AG04450 (cell line): ENCODE results near the gene C3orf80. TPM values are rescaled to one million over a fixed set of nuclear protein-coding genes. Genes with fewer than 3 reads are reported as not detected.

ENCODE experiments used
- CTCF ChIA-PET: fragments of 300-600, 350-600 bp; formaldehyde crosslinking; extraction: SDS; loops from one replicate; lab custom pipeline; 2022; ENCODE audit warnings: antibody characterized with exemption, inconsistent platforms; lab: Charles Lee
- POLR2A ChIA-PET: fragments of 350-600 bp; formaldehyde crosslinking; extraction: SDS; loops from one replicate; lab custom pipeline; 2021; ENCODE audit warnings: antibody characterized with exemption, inconsistent platforms; lab: Yijun Ruan, JAX
- DNase-seq: peaks from one replicate; pipeline ENCODE4 v3.0.0-alpha.2; 2011; ENCODE audit warnings: low read depth, low spot score
- H3K27ac ChIP-seq: one replicate; pipeline ENCODE4 v1.5.1; 2012; ENCODE audit warnings: low read depth, low read length, control low read depth
- H3K27me3 ChIP-seq: one replicate; pipeline ENCODE4 v1.6.0; 2012; ENCODE audit warnings: low read length; ENCODE audit not compliant: control insufficient read depth, insufficient read depth
- H3K4me3 ChIP-seq: 2 replicates; pipeline ENCODE4 v1.5.1; 2011; ENCODE audit warnings: mild to moderate bottlenecking, low read depth, low read length, control low read depth
- H3K9me3 ChIP-seq: 2 replicates; pipeline ENCODE4 v1.5.1; 2012; ENCODE audit warnings: low read length; ENCODE audit not compliant: control insufficient read depth, insufficient read depth
- CTCF ChIP-seq: IDR thresholded peaks from 2 replicates; pipeline ENCODE4 v1.5.1; 2011; ENCODE audit warnings: low read depth, low read length, control low read depth, inconsistent platforms
- polyA plus RNA-seq: library from polyadenylated mRNA; depleted of rRNA; stranded (reverse); fragments of >200 nt; gene quantifications from 2 replicates; pipeline ENCODE4 v1.2.3, GENCODE V29; 2011

Gene C3orf80
- polyA plus RNA-seq, 1 experiment: not detected

- DNase-seq: no peak
- H3K27me3 ChIP-seq: peaks cover 61% of the 10 kb centered on the region
- no peak overlapping the region for H3K27ac ChIP-seq
- ChIA-PET CTCF (no interaction called here), POLR2A (interaction anchor here (0.7 kb wide), 1 partner anchor 178 kb away, joined by 3 read pairs; the partner anchor contains the start of gene IFT80)
- H3K9me3 ChIP-seq: no peaks in the 10 kb centered on the region
- no peak overlapping the region for H3K4me3 ChIP-seq
- TF ChIP-seq CTCF: no peak
Observed at GRCh38 chr3:160221019-160221418, 4.2 kb upstream of the C3orf80 start.

GRCh38 chr3:160224256-160224655 is 966 bp upstream of the C3orf80 start:
- peaks cover 53% of the 10 kb centered on the region for H3K27me3 ChIP-seq
- no peak for DNase-seq
- no peak overlapping the region for H3K4me3 ChIP-seq
- H3K9me3 ChIP-seq: no peaks in the 10 kb centered on the region
- no peak for TF ChIP-seq CTCF
- POLR2A ChIA-PET: no interaction called here
- CTCF ChIA-PET: interaction anchor here (1.0 kb wide), 1 partner anchor 225 kb away, joined by 4 read pairs; the partner anchor contains the start of gene TRIM59
- no peak overlapping the region for H3K27ac ChIP-seq

GRCh38 chr3:160224811-160225175 is 429 bp upstream of the C3orf80 start:
- Histone ChIP-seq H3K4me3 (peak overlapping the region; percentile 57), H3K27me3 (peaks cover 49% of the 10 kb centered on the region), H3K9me3 (no peaks in the 10 kb centered on the region), H3K27ac (no peak overlapping the region)
- POLR2A ChIA-PET: no interaction called here
- TF ChIP-seq CTCF: no peak
- CTCF ChIA-PET: no interaction called here
- no peak for DNase-seq

- Histone ChIP-seq H3K4me3 (peak overlapping the region; percentile 57), H3K27ac (no peak overlapping the region), H3K9me3 (no peaks in the 10 kb centered on the region), H3K27me3 (peaks cover 43% of the 10 kb centered on the region)
- DNase-seq: no peak
- TF ChIP-seq CTCF: no peak
- POLR2A ChIA-PET: interaction anchor here (0.6 kb wide), 1 partner anchor 110 kb away, joined by 4 read pairs; no protein-coding TSS in a partner anchor
- CTCF ChIA-PET: interaction anchor here (0.9 kb wide), 1 partner anchor 187 kb away, joined by 6 read pairs; no protein-coding TSS in a partner anchor
Observed at GRCh38 chr3:160226026-160226907, 1.0 kb downstream of the C3orf80 start.

- ChIA-PET CTCF (interaction anchor here (1.3 kb wide), 1 partner anchor 17 kb away, joined by 3 read pairs; no protein-coding TSS in a partner anchor), POLR2A (no interaction called here)
- Histone ChIP-seq H3K4me3 (no peak overlapping the region), H3K27ac (no peak overlapping the region), H3K9me3 (no peaks in the 10 kb centered on the region), H3K27me3 (peaks cover 33% of the 10 kb centered on the region)
- TF ChIP-seq CTCF: no peak
- DNase-seq: no peak
Observed at GRCh38 chr3:160227419-160227818, 2.2 kb downstream of the C3orf80 start.
